T-helper 2 cell treated with Interferon-gamma antibody and Interleukin-4, amounts not matched to agents 5 μg/mL and 100 μg/mL, for 36 hours (primary cell): Measurements from ENCODE around the gene RBPMS2.

Experiments
- DNase-seq: peaks from one replicate; pipeline ENCODE4 v3.0.0; 2021; ENCODE audit warnings: low spot score
- H3K27ac Mint-ChIP-seq: one replicate; pipeline ENCODE4 v1.8.0; 2021; ENCODE audit warnings: mild to moderate bottlenecking, mixed read lengths
- H3K27me3 Mint-ChIP-seq: one replicate; pipeline ENCODE4 v1.8.0; 2021; ENCODE audit warnings: low read depth, mixed read lengths
- H3K36me3 Mint-ChIP-seq: one replicate; pipeline ENCODE4 v1.8.0; 2021; ENCODE audit warnings: low read depth, mixed read lengths
- H3K4me1 Mint-ChIP-seq: one replicate; pipeline ENCODE4 v1.8.0; 2021; ENCODE audit warnings: low read depth, mixed read lengths
- H3K4me3 Mint-ChIP-seq: one replicate; pipeline ENCODE4 v1.8.0; 2022; ENCODE audit warnings: mild to moderate bottlenecking, moderate library complexity, mixed read lengths
- H3K9me3 Mint-ChIP-seq: one replicate; pipeline ENCODE4 v1.8.0; 2021; ENCODE audit warnings: mixed read lengths

RBPMS2 gene

GRCh38 chr15:64740311-64741170 lies 34.8 kb downstream of the RBPMS2 start:
- Mint-ChIP-seq H3K4me3 (no peak overlapping the region), H3K36me3 (no peaks in the 10 kb centered on the region), H3K9me3 (no peaks in the 10 kb centered on the region), H3K27me3 (no peaks in the 10 kb centered on the region), H3K27ac (no peak overlapping the region), H3K4me1 (no peaks in the 10 kb centered on the region)
- DNase-seq: no peak

GRCh38 chr15:64739577-64740143 lies 35.7 kb downstream of the RBPMS2 start:
- Mint-ChIP-seq H3K4me3 (no peak overlapping the region), H3K27ac (no peak overlapping the region), H3K9me3 (no peaks in the 10 kb centered on the region), H3K36me3 (no peaks in the 10 kb centered on the region), H3K4me1 (no peaks in the 10 kb centered on the region), H3K27me3 (no peaks in the 10 kb centered on the region)
- DNase-seq: no peak

GRCh38 chr15:64739156-64739555 lies 36.2 kb downstream of the RBPMS2 start:
- Mint-ChIP-seq H3K4me3 (no peak overlapping the region), H3K27ac (no peak overlapping the region), H3K36me3 (no peaks in the 10 kb centered on the region), H3K9me3 (no peaks in the 10 kb centered on the region), H3K27me3 (no peaks in the 10 kb centered on the region), H3K4me1 (no peaks in the 10 kb centered on the region)
- DNase-seq: no peak

DNA sequence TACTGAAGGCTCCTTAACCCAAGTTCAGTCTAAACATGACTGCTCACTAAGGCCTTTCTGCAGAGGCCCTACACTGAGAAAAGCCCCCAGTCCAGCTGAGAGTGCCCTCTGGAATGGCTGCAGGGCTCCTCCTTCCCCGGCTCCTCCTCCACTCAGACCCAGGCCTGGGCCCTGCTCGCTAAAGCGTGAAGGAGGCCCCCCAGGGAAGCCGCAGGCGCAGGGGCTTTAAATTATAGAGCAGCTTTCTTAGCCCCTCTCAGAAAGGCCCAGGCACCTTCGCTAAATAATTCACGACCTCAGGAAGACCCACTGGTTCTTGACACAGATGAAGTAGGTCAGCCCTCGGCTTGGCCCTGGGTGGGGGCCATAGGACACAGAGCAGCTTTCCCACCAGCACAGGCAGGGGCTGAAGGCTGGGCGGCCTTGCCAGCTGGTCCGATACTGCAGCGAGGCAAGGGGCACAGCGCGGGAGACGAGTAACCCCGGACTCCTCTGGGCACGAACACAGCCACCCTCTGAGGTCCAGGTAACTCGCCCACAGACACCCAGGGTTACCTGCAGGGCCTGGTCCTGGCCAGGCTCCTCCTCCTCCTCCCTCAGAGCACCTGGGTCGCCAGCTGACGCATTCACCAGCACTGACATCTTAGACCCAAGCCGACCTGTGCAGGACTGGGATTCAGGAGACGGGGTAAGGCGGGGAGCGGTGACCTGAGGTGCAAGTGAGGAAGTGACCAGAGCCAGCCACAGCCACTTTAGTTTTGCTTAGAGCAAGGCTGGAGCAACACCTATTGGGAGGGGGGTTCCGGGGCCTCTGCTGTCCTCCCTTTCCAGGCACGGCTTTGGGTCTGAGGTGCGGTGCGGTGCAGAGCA lies 36.9 kb downstream of the RBPMS2 start:
- DNase-seq: no peak
- H3K27ac Mint-ChIP-seq: no peak overlapping the region
- no peak overlapping the region for H3K4me3 Mint-ChIP-seq
- no peaks in the 10 kb centered on the region for H3K9me3 Mint-ChIP-seq
- H3K27me3 Mint-ChIP-seq: no peaks in the 10 kb centered on the region
- no peaks in the 10 kb centered on the region for H3K36me3 Mint-ChIP-seq
- no peaks in the 10 kb centered on the region for H3K4me1 Mint-ChIP-seq

GRCh38 chr15:64732156-64732860 lies 43.1 kb downstream of the RBPMS2 start:
- Mint-ChIP-seq H3K4me3 (no peak overlapping the region), H3K27me3 (peaks cover 3% of the 10 kb centered on the region), H3K9me3 (no peaks in the 10 kb centered on the region), H3K36me3 (no peaks in the 10 kb centered on the region), H3K4me1 (peaks cover 8% of the 10 kb centered on the region), H3K27ac (no peak overlapping the region)
- DNase-seq: peak; percentile 14

DNA sequence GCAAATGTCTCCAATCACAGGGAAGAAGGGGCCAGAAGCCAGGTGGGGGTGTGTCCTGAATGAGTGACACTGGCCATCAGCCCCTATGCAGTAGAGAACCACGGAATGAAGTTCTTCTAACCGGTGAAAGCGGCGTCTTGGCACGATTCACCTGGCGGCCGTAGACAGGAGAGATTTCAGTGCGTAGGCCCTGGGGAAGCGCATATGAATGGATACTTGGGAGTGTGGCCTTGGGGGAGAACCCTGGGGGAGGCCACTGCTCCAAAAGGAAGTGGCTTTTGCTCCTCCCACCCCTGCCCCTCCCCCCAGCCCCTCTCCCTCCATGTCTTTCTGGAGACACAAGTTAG lies 43.6 kb downstream of the RBPMS2 start:
- Mint-ChIP-seq H3K4me3 (no peak overlapping the region), H3K36me3 (no peaks in the 10 kb centered on the region), H3K27ac (no peak overlapping the region), H3K9me3 (no peaks in the 10 kb centered on the region), H3K4me1 (peaks cover 8% of the 10 kb centered on the region), H3K27me3 (peaks cover 3% of the 10 kb centered on the region)
- DNase-seq: no peak

- H3K27ac Mint-ChIP-seq: no peak overlapping the region
- H3K36me3 Mint-ChIP-seq: no peaks in the 10 kb centered on the region
- peaks cover 8% of the 10 kb centered on the region for H3K4me1 Mint-ChIP-seq
- no peak overlapping the region for H3K4me3 Mint-ChIP-seq
- H3K9me3 Mint-ChIP-seq: no peaks in the 10 kb centered on the region
- DNase-seq: peak; percentile 69
- peaks cover 3% of the 10 kb centered on the region for H3K27me3 Mint-ChIP-seq
Observed at GRCh38 chr15:64731012-64731804, 44.2 kb downstream of the RBPMS2 start.

GRCh38 chr15:64730151-64730550 lies 45.2 kb downstream of the RBPMS2 start:
- H3K27me3 Mint-ChIP-seq: peaks cover 3% of the 10 kb centered on the region
- H3K9me3 Mint-ChIP-seq: no peaks in the 10 kb centered on the region
- H3K36me3 Mint-ChIP-seq: no peaks in the 10 kb centered on the region
- no peak overlapping the region for H3K27ac Mint-ChIP-seq
- no peak overlapping the region for H3K4me3 Mint-ChIP-seq
- H3K4me1 Mint-ChIP-seq: peaks cover 8% of the 10 kb centered on the region
- DNase-seq: no peak

- Mint-ChIP-seq H3K9me3 (no peaks in the 10 kb centered on the region), H3K4me3 (no peak overlapping the region), H3K36me3 (no peaks in the 10 kb centered on the region), H3K4me1 (peaks cover 2% of the 10 kb centered on the region), H3K27me3 (no peaks in the 10 kb centered on the region), H3K27ac (no peak overlapping the region)
- no peak for DNase-seq
Observed at GRCh38 chr15:64720188-64720587, 55.2 kb downstream of the RBPMS2 start.

DNA sequence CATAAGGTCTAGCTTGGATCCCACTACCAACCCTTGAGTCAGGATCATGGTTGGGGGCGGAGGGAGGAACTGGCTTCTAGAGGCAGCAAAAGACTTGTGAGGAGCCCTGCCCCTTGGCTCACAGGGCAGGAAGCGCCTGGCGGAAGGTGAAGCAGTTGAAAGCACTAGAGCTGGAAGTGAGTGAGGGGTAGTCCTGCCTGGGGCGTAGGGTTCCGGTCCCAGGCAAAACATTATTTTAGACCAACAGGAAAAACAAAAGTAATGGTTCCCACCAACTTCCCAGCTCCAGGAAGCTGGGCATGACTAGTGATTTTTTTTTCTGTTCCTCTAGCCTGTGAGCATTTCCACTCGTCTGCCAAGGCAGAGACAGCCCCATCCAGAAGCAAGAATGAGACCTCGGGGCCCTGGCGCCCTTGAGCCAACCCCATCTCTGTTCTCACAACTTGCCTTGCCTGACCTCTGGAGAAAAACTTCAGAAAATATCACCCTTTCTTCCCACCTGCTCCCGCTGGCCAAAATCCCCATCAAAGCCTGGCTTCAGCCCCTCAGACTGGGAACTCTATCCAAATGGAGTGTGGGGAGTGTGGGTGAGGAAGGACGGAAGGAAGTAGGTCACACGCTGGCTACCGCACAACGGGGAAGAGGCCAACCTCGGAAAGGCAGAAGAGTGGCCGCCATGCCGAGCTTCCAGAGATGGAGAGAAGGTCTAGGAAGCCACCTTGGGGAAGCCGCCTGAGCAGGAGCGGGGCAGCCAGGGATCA lies 57.5 kb downstream of the RBPMS2 start:
- H3K9me3 Mint-ChIP-seq: no peaks in the 10 kb centered on the region
- no peak overlapping the region for H3K27ac Mint-ChIP-seq
- no peak overlapping the region for H3K4me3 Mint-ChIP-seq
- no peak for DNase-seq
- no peaks in the 10 kb centered on the region for H3K36me3 Mint-ChIP-seq
- H3K27me3 Mint-ChIP-seq: no peaks in the 10 kb centered on the region
- H3K4me1 Mint-ChIP-seq: peaks cover 2% of the 10 kb centered on the region

GRCh38 chr15:64717130-64717529 lies 58.3 kb downstream of the RBPMS2 start:
- Mint-ChIP-seq H3K27ac (no peak overlapping the region), H3K4me1 (peaks cover 2% of the 10 kb centered on the region), H3K4me3 (no peak overlapping the region), H3K9me3 (no peaks in the 10 kb centered on the region), H3K27me3 (no peaks in the 10 kb centered on the region), H3K36me3 (no peaks in the 10 kb centered on the region)
- DNase-seq: no peak

GRCh38 chr15:64716452-64716851 lies 58.9 kb downstream of the RBPMS2 start:
- Mint-ChIP-seq H3K27ac (no peak overlapping the region), H3K36me3 (no peaks in the 10 kb centered on the region), H3K9me3 (no peaks in the 10 kb centered on the region), H3K4me1 (peaks cover 2% of the 10 kb centered on the region), H3K27me3 (no peaks in the 10 kb centered on the region), H3K4me3 (no peak overlapping the region)
- no peak for DNase-seq
